ENCODE results near the gene DCTN4.

Gene DCTN4

DNA sequence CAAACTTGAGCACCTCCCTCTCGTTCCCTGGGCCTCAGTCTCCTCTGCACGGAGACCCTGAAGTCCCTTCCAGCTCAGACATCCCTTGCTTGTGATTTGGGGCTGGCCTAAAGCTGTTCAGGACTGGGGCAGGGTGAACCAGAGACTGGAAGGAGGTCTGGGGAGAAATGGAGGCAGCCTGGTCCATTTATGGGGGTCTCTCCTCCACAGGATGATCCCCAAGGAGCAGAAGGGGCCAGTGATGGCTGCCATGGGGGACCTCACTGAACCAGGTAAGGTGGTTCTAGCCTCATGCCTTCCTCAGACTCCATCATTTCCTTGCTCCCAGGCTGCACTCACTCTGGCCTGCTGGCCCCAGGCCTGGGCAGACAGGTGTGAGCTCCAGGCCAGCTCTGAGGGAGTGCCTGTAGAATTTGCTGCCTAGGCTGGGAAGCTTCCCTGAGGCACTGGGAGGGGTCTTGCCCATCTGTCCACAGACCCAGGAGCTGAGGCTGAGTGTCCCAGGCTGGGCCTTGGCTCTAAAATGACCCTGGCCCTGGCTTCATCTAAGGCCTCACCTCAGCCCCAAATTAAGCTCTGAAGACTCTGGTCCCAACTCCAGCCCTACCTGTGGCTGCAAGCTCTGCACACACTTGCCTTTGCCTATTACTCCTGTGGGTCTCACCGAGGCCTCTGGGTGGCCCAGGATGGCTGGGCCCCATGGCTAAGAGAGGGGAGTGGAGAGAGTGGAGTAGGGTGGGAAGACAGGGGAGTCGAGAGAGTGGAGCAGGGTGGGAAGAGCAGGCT, 95.9 kb downstream of the DCTN4 start:
- no peak for DNase-seq

DNA sequence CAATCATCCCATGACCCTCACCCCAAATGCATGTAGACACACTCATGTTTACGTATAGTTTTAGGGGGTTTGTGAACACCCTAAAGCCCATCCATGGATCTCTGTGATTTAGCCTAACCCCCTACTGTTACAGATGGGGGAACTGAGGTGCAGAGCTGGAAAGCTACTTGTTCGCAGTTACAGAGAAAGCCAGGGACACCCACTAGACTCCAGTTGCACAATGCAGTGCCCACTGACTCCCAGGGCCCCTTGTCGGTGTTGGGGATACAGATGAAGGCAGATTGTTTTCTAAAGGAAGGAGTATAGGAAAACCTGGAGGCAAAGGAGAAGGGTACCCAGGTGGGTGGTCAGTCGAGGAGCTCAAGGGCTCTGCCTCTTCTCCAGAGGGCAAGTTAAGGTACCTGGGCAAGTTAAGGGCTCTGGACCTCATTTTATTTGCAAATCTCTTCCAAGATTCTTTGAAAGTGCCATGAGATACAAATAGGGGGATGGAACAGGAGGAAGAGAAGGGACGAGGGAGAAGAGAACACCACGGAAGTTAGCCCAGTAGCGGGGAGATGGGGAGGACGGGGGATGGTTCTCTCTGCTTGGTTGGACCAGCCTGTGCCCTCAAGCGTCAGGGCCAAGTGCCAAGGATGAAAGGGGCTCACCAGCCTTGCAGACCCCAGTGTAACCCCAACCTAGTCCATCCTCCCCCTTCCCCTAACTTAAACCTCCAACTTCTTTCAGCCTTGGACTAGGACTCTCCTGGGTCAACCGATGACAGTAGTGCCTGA, 96.8 kb downstream of the DCTN4 start:
- no peak for DNase-seq

DNA sequence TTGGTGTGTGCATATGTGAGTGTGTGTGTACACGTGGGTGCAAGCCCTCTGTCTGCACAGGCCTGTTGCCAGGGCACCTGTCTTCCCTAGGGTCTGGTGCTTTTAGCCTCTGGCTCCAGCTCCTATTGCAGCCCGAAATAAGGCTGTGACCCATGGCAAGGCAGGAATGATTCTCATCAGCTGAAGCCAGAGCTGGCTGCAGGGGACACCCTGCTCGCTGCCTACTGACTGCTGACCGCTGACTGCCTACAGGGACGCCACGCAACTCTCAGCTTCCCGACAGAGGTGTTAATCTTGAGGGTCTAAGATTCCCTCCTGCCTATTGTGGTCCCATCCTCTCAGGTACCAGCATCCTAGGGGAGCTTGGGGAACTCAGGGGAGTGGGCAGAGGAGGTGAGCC, 97.7 kb downstream of the DCTN4 start, which contains the start of gene MYOZ3:
TSS of gene MYOZ3 (plus strand) at position 166 of the 400 bp plus-strand sequence. CDS start 1,691 bp downstream, outside the sequence.
- no peak for DNase-seq

DNA sequence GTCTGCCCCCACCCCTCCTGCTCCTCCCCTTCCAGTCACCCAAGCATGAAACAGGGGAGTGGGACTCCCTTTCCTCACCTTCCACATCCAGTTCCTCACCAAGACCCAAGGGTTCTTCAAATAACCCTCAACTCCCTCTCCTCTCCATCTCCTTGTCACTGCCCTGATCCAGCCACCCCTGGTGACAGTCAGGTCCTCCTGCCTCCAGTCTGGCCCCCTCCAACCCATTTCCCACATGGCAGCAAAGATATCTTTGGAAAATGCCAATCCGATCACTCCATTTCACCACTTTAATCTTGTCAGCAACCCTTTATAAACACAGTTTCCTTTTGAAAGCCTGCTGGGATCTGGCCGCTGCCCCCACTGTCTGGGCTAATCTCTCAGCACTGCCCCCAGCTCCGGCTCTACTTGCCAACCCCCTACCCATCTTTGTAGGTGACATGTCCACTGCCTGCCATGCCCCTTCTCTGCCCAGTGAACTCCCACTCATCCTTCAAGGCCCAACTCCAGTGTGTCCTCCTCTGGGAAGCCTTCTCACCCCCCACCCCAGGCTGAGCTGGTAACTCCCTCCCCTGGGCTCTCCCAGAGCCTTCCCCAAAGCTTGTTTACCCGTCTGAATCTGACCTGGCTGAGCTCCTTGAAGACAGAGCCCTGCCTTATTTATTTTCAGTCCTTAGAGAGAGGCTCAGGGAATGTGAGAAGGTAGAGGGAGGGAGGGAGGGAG, 98.5 kb downstream of the DCTN4 start:
- no peak for DNase-seq

DNA sequence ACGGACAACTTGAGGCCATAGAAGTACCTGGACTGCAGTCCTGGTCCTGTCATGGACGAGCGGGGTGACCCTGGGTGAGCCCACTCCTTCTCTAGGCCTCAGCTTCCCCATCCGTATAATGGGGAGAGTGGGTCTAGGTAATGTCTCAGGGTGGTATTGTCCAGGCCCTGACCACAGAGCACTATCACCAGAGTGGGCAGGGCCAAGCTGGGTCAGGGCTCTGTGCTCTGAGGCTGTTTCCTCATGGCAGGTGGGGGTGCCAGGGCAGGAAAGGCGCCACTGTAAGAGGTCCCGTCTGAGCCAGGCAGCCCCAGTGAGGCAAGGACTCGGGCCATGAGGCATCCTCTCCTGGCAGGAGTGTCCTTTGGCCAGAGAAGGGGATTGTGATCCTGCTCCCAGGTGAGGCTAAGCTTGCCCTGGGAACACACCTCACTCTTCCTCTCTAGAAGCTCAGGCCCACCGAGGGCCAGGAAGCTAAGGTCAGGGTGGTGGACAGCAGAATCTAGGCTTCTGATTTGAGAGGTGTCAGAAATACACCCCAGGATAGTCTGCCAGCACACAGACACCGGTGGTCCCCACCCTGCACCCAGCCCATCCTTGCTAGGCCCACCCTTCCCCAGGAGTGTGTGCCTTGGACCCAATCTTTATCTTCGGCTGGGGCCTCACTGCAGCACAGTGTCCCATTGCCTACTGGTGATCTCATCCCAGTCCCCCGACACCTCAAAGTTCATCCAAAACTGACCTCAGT, 99.3 kb downstream of the DCTN4 start:
- DNase-seq = no peak

DNA sequence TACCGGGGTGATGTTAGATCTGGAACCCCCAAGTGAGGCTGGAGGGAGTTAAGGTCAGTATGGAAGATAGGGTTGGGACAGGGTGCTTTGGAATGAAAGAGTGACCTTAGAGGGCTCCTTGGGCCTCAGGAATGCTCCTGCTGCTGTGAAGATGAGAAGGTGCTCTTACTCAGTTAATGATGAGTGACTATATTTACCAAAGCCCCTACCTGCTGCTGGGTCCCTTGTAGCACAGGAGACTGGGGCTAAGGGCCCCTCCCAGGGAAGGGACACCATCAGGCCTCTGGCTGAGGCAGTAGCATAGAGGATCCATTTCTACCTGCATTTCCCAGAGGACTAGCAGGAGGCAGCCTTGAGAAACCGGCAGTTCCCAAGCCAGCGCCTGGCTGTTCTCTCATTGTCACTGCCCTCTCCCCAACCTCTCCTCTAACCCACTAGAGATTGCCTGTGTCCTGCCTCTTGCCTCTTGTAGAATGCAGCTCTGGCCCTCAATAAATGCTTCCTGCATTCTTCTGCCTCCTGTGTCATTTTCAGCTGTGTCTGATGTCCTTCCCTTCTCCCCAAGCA, 100.0 kb downstream of the DCTN4 start:
- DNase-seq = no peak
